K562 (cell line): ENCODE results near the gene CHAD. TPM values are rescaled to one million over a fixed set of nuclear protein-coding genes. Genes with fewer than 3 reads are reported as not detected.

Source experiments
- ATAC-seq: fragments of 200-7000 bp; cut with Tn5 transposase; 3 replicates; pipeline ENCODE4 v1.9.1; 2020; ENCODE audit warnings: moderate library complexity
- BruUV-seq: library from RNA; stranded (reverse); fragments of 400-500 nt; replicated peaks from 2 replicates; lab custom pipeline; 2021; lab: Mats Ljungman, UMichigan
- CTCF ChIA-PET: fragments of 300-600 bp; formaldehyde crosslinking; extraction: SDS; loops from one replicate; lab custom pipeline; 2021; ENCODE audit warnings: low intra/inter-chr PET ratio; lab: Yijun Ruan, JAX
- POLR2A ChIA-PET: fragments of 300-600, 350-650 bp; sonication (Branson Sonifier 250); formaldehyde crosslinking; extraction: SDS; loops from one replicate; lab custom pipeline; 2021; ENCODE audit warnings: antibody characterized with exemption, inconsistent platforms; lab: Yijun Ruan, JAX
- DNase-seq, 4 experiments: peaks; one replicate each; pipeline versions ENCODE4 v3.0.0 to v3.0.0-alpha.2; 2011 to 2018; ENCODE audit warnings: low spot score in 3 of 4, mixed read lengths in 3 of 4; ENCODE audit errors: extremely low read depth in 1 of 4
- FAIRE-seq: peaks from 2 replicates; lab custom pipeline; 2011; peaks lifted over from hg19 to GRCh38; lab: Jason Lieb, UNC
- H2AFZ ChIP-seq: 2 replicates; pipeline ENCODE4 v1.6.0; 2011; ENCODE audit warnings: low read depth, low read length, control low read depth, inconsistent platforms
- H3K27ac ChIP-seq: fragments of 200-600 bp; 3 replicates; pipeline ENCODE4 v1.8.0; 2011; ENCODE audit warnings: low read depth, mild to moderate bottlenecking, control low read depth, inconsistent platforms, low read length, moderate library complexity, mixed read lengths; ENCODE audit errors: extremely low read depth
- H3K27me3 ChIP-seq, 2 experiments: fragments of 300-600 bp in 1 of 2; 2 replicates in 1 of 2; 3 replicates in 1 of 2; pipeline versions ENCODE4 v1.6.0 to v1.8.0; 2011; ENCODE audit warnings: inconsistent platforms in 2 of 2, low read length in 2 of 2, mild to moderate bottlenecking in 1 of 2, mixed read lengths in 1 of 2, moderate library complexity in 1 of 2; ENCODE audit not compliant: control insufficient read depth in 2 of 2, insufficient read depth in 2 of 2
- H3K36me3 ChIP-seq: fragments of 300-600 bp; 3 replicates; pipeline ENCODE4 v1.8.0; 2011; ENCODE audit warnings: mild to moderate bottlenecking, low read length, inconsistent platforms; ENCODE audit not compliant: control insufficient read depth, insufficient read depth
- H3K4me1 ChIP-seq, 2 experiments: fragments of 200-600 bp in 1 of 2; replicated peaks in 1 of 2; 2 replicates in 1 of 2; 3 replicates in 1 of 2; pipeline versions ENCODE4 v1.5.1 to v1.8.0; 2011; ENCODE audit warnings: inconsistent platforms in 2 of 2, low read length in 2 of 2, mild to moderate bottlenecking in 1 of 2, mixed read lengths in 1 of 2, moderate library complexity in 1 of 2; ENCODE audit not compliant: control insufficient read depth in 2 of 2, insufficient read depth in 2 of 2
- H3K4me2 ChIP-seq: 2 replicates; pipeline ENCODE4 v1.6.1; 2011; ENCODE audit warnings: low read length, control low read depth, inconsistent platforms, mixed read lengths; ENCODE audit not compliant: insufficient read depth
- H3K4me3 ChIP-seq: fragments of 200-600 bp; sonication (generic), shearing (Covaris generic); 2 replicates; pipeline ENCODE4 v1.5.1; 2016; ENCODE audit warnings: control low read depth, inconsistent platforms
- H3K79me2 ChIP-seq: fragments of 200-600 bp; 3 replicates; pipeline ENCODE4 v1.8.0; 2011; ENCODE audit warnings: low read length, inconsistent platforms; ENCODE audit not compliant: control insufficient read depth, insufficient read depth
- H3K9ac ChIP-seq, 2 experiments: 2 replicates each; pipeline versions ENCODE4 v1.6.0 to v1.6.1; 2011; ENCODE audit warnings: low read depth in 2 of 2, low read length in 2 of 2, control low read depth in 1 of 2, inconsistent platforms in 1 of 2, mild to moderate bottlenecking in 1 of 2, mixed read lengths in 1 of 2; ENCODE audit not compliant: insufficient read depth in 1 of 2
- H3K9me1 ChIP-seq: one replicate; pipeline ENCODE4 v1.6.0; 2011; ENCODE audit warnings: inconsistent platforms, mild to moderate bottlenecking, low read length, moderate library complexity; ENCODE audit not compliant: control insufficient read depth, insufficient read depth
- H3K9me3 ChIP-seq: replicated peaks from 2 replicates; pipeline ENCODE4 v1.5.1; 2011; ENCODE audit warnings: low read depth, low read length, inconsistent platforms; ENCODE audit not compliant: control insufficient read depth, insufficient read depth
- H4K20me1 ChIP-seq: replicated peaks from 2 replicates; pipeline ENCODE4 v1.6.1; 2011; ENCODE audit warnings: low read length, inconsistent platforms, mixed read lengths; ENCODE audit not compliant: control insufficient read depth, insufficient read depth
- ADNP ChIP-seq: fragments of 200-800 bp; sonication (Bioruptor generic); IDR thresholded peaks from 2 replicates; pipeline ENCODE4 v1.6.1; 2016; ENCODE audit warnings: missing genetic modification characterization, missing compliant biosample characterization
- MEIS2 ChIP-seq: fragments of 450-650 bp; IDR thresholded peaks from 2 replicates; pipeline ENCODE4 v1.6.1; 2014; ENCODE audit warnings: mild to moderate bottlenecking; ENCODE audit not compliant: partially characterized antibody
- SLC30A9 ChIP-seq: fragments of 250-450 bp; sonication (Bioruptor Pico); IDR thresholded peaks from 2 replicates; pipeline ENCODE4 v1.8.0; 2022; ENCODE audit warnings: mild to moderate bottlenecking, moderate library complexity
- ZBED1 ChIP-seq: IDR thresholded peaks from 2 replicates; pipeline ENCODE4 v1.6.1; 2014
- ZBTB1 ChIP-seq: sonication (generic); formaldehyde crosslinking; IDR thresholded peaks from 2 replicates; pipeline ENCODE4 v1.8.1; 2023; ENCODE audit warnings: missing genetic modification reagents, low read depth, mild to moderate bottlenecking, borderline replicate concordance
- WGBS: fragments of 100-300 bp; shearing (Covaris generic); methylation state at CpG from one replicate; pipeline ENCODE4 v1.1.6; 2016; ENCODE audit warnings: low coverage, mixed read lengths; ENCODE audit not compliant: insufficient coverage; ENCODE audit errors: missing lambda C conversion rate; 5-methylcytosine and 5-hydroxymethylcytosine counted together
- in situ Hi-C: fragments of 300-500 bp; cut with MboI; formaldehyde crosslinking; loops from 4 replicates; pipeline ENCODE4 v1.15.0; 2018; ENCODE audit warnings: inconsistent platforms, mixed read lengths
- intact Hi-C: fragments of 100-400 bp; cut with micrococcal nuclease; formaldehyde crosslinking; loops from 2 replicates; pipeline ENCODE4 v1.14.2; 2022
- polyA plus RNA-seq, 8 experiments: library from polyadenylated mRNA; depleted of rRNA in 4 of 8; stranded (reverse) in 5 of 8; unstranded in 3 of 8; fragments of >200 nt; fragmentation: Nextera tagmentation in 2 of 8; fragmentation: Illumina TruSeq in 1 of 8; extraction: Ambion mirVana in 2 of 8; extraction: Trizol in 1 of 8; gene quantifications; 2 replicates each; pipeline versions ENCODE4 v1.2.1 to v1.2.3, GENCODE V29; 2011 to 2014; ENCODE audit warnings: inconsistent platforms in 1 of 8, missing spikeins in 1 of 8
- total RNA-seq, 7 experiments: library from RNA; depleted of rRNA in 6 of 7; stranded (reverse); fragments of >200 nt in 6 of 7; fragmentation: Illumina TruSeq in 2 of 7; extraction: Trizol in 2 of 7; gene quantifications; 2 replicates each; pipeline versions ENCODE4 v1.2.1 to v1.2.3, GENCODE V29; 2011 to 2021; ENCODE audit warnings: low replicate concordance in 1 of 7
- TF ChIP-seq, protein P1 (sequence below), 2 experiments: fragments of 450-650 bp; formaldehyde crosslinking in 1 of 2; IDR thresholded peaks; 2 replicates each; pipeline versions ENCODE4 v1.4.0 to v1.6.1; 2014 to 2020; ENCODE audit warnings: mild to moderate bottlenecking in 2 of 2, borderline replicate concordance in 1 of 2, low read depth in 1 of 2
- TF ChIP-seq, protein P2 (sequence below): fragments of 450-650 bp; formaldehyde crosslinking; IDR thresholded peaks from 2 replicates; pipeline ENCODE4 v1.4.0; 2022; ENCODE audit warnings: mild to moderate bottlenecking, moderate library complexity
- TF ChIP-seq, protein P3 (sequence below): fragments of 250-450 bp; sonication (Bioruptor Pico); IDR thresholded peaks from 2 replicates; pipeline ENCODE4 v1.9.0; 2021; ENCODE audit warnings: mild to moderate bottlenecking
- TF ChIP-seq, protein P4 (sequence below), 2 experiments: fragments of 200-800 bp in 1 of 2; sonication (Bioruptor generic) in 1 of 2; sonication (generic) in 1 of 2; formaldehyde crosslinking in 1 of 2; IDR thresholded peaks in 1 of 2; conservative IDR thresholded peaks in 1 of 2; 2 replicates each; pipeline versions ENCODE4 v1.5.0 to v1.6.1; 2016 to 2020; ENCODE audit warnings: missing compliant biosample characterization in 1 of 2, missing genetic modification characterization in 1 of 2, missing genetic modification reagents in 1 of 2

The CHAD gene
- total and polyA plus RNA-seq, 9 of the 15 experiments (the other 6 are each of a cell fraction or from before 2014, with no cell fraction given), result not detected

DNA sequence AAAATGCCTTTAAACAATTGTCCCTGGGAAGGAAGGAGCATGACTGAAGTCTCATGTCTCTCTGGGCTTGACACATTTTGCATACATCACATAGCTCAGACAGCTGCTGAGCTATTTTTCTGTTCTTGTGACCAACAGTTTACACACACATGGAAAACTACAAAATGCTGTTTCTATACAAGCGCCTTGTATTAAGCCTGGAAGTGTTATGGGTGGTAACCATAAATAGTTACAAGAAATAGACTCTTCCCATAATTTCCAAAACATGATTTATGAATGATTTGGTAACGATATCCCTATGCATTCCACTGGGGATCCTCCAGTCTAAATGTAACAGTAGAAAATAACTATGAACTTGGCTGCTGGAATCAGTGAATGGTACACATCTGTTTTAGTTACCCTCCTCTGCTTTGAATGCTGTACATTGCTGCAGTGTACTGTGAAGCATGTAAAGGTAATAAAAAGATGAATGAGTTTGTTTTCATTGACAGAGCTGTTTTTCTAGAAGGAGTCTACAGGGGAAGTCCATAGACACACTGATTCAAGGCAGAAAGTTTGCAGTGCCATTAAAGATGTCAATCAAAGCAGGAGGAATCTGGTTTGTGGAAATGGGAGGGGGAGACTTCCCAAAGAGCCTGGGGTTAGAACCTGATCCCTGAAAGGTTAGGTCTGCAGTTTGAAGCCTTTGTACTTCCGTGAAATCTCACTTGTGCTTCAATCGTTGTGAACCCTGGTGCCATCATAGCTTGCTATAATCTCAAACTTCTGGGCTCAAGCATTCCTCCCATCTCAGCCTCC is 37.7 kb downstream of the CHAD start:
- no peak for FAIRE-seq
- POLR2A ChIA-PET, result interaction anchor here (0.6 to 2.7 kb wide), 3 partner anchors 9 to 54 kb away, joined by 3 to 10 read pairs (median 5); no protein-coding TSS in a partner anchor
- no TSS peak for BruUV-seq
- TF ChIP-seq ZBED1 (no peak), ZBTB1 (no peak), ADNP (tag) (no peak), SLC30A9 (no peak), MEIS2 (peak; percentile 71)
- TF ChIP-seq, protein P1, sequence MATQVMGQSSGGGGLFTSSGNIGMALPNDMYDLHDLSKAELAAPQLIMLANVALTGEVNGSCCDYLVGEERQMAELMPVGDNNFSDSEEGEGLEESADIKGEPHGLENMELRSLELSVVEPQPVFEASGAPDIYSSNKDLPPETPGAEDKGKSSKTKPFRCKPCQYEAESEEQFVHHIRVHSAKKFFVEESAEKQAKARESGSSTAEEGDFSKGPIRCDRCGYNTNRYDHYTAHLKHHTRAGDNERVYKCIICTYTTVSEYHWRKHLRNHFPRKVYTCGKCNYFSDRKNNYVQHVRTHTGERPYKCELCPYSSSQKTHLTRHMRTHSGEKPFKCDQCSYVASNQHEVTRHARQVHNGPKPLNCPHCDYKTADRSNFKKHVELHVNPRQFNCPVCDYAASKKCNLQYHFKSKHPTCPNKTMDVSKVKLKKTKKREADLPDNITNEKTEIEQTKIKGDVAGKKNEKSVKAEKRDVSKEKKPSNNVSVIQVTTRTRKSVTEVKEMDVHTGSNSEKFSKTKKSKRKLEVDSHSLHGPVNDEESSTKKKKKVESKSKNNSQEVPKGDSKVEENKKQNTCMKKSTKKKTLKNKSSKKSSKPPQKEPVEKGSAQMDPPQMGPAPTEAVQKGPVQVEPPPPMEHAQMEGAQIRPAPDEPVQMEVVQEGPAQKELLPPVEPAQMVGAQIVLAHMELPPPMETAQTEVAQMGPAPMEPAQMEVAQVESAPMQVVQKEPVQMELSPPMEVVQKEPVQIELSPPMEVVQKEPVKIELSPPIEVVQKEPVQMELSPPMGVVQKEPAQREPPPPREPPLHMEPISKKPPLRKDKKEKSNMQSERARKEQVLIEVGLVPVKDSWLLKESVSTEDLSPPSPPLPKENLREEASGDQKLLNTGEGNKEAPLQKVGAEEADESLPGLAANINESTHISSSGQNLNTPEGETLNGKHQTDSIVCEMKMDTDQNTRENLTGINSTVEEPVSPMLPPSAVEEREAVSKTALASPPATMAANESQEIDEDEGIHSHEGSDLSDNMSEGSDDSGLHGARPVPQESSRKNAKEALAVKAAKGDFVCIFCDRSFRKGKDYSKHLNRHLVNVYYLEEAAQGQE (IDR thresholded peaks at IDR 0.05; ENCODE audit: borderline replicate concordance), result peak; percentile 38; the same call in 1 of the 2 replicates
- TF ChIP-seq, protein P1 (CRISPR knock-in tag; IDR thresholded peaks at IDR 0.05; ENCODE audit: low read depth), result no peak
- TF ChIP-seq, protein P2, sequence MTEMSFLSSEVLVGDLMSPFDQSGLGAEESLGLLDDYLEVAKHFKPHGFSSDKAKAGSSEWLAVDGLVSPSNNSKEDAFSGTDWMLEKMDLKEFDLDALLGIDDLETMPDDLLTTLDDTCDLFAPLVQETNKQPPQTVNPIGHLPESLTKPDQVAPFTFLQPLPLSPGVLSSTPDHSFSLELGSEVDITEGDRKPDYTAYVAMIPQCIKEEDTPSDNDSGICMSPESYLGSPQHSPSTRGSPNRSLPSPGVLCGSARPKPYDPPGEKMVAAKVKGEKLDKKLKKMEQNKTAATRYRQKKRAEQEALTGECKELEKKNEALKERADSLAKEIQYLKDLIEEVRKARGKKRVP (CRISPR knock-in tag), result no peak
- TF ChIP-seq, protein P3, sequence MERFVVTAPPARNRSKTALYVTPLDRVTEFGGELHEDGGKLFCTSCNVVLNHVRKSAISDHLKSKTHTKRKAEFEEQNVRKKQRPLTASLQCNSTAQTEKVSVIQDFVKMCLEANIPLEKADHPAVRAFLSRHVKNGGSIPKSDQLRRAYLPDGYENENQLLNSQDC (CRISPR knock-in tag), result no peak
- TF ChIP-seq, protein P4, sequence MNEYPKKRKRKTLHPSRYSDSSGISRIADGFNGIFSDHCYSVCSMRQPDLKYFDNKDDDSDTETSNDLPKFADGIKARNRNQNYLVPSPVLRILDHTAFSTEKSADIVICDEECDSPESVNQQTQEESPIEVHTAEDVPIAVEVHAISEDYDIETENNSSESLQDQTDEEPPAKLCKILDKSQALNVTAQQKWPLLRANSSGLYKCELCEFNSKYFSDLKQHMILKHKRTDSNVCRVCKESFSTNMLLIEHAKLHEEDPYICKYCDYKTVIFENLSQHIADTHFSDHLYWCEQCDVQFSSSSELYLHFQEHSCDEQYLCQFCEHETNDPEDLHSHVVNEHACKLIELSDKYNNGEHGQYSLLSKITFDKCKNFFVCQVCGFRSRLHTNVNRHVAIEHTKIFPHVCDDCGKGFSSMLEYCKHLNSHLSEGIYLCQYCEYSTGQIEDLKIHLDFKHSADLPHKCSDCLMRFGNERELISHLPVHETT (CRISPR knock-in tag; conservative IDR thresholded peaks at IDR 0.05 in 1 of 2, IDR thresholded peaks at IDR 0.05 in 1 of 2), result no peak

More for the DNA sequence above, 37.7 kb downstream of the CHAD start:
- H3K4me1 ChIP-seq, result peaks cover 10 to 14% of the 10 kb centered on the region in 2 experiments; a peak in 4 of 5 replicates
- in situ Hi-C loops (no loop called here), intact Hi-C loops (no loop called here)
- 16% methylated on average over 4 of the region's 4 CpGs for WGBS
- H3K79me2 ChIP-seq, result no peaks in the 10 kb centered on the region
- no peaks in the 10 kb centered on the region for H4K20me1 ChIP-seq
- H3K27ac ChIP-seq, result no peak overlapping the region
- H3K4me3 ChIP-seq, result no peak overlapping the region
- H2AFZ ChIP-seq, result no peak overlapping the region
- H3K4me2 ChIP-seq, result no peak overlapping the region
- CTCF ChIA-PET, result no interaction called here
- H3K9me1 ChIP-seq, result no peaks in the 10 kb centered on the region
- no peak for ATAC-seq
- H3K9ac ChIP-seq, result no peak overlapping the region
- H3K36me3 ChIP-seq, result no peaks in the 10 kb centered on the region
- no peak for DNase-seq
- no peaks in the 10 kb centered on the region for H3K27me3 ChIP-seq
- H3K9me3 ChIP-seq, result no peaks in the 10 kb centered on the region
